Neural cell (in vitro differentiated cells): ENCODE results near the gene LMCD1. TPM values are rescaled to one million over a fixed set of nuclear protein-coding genes. Genes with fewer than 3 reads are reported as not detected.

Experiments used
- H2AFZ ChIP-seq: fragments of 200-600, 300-800 bp; sonication (generic), shearing (Covaris generic); 2 replicates; pipeline ENCODE4 v1.6.0; 2014; ENCODE audit warnings: low read depth, mild to moderate bottlenecking, antibody characterized with exemption, low read length, moderate library complexity
- H3F3A ChIP-seq: fragments of 200-600 bp; shearing (Covaris generic); 2 replicates; pipeline ENCODE4 v1.6.1; 2016; ENCODE audit warnings: mild to moderate bottlenecking, moderate library complexity, mixed read lengths, antibody characterized with exemption, low read length; ENCODE audit not compliant: insufficient read depth, poor library complexity, severe bottlenecking
- H3K27ac ChIP-seq: fragments of 200-600, 300-800 bp; sonication (generic), shearing (Covaris generic); 2 replicates; pipeline ENCODE4 v1.5.1; 2014; ENCODE audit warnings: mild to moderate bottlenecking, low read length, moderate library complexity
- H3K27me3 ChIP-seq: fragments of 300-800, 200-600 bp; sonication (generic), shearing (Covaris generic); 2 replicates; pipeline ENCODE4 v1.6.0; 2014; ENCODE audit warnings: mild to moderate bottlenecking, low read depth, low read length, moderate library complexity; ENCODE audit not compliant: insufficient read depth
- H3K36me3 ChIP-seq: fragments of 300-800, 200-600 bp; sonication (generic), shearing (Covaris generic); 2 replicates; pipeline ENCODE4 v1.5.1; 2014; ENCODE audit warnings: mild to moderate bottlenecking, antibody characterized with exemption, low read length, moderate library complexity; ENCODE audit not compliant: insufficient read depth
- H3K4me2 ChIP-seq: fragments of 300-800, 200-600 bp; sonication (generic), shearing (Covaris generic); 2 replicates; pipeline ENCODE4 v1.6.0; 2014; ENCODE audit warnings: mild to moderate bottlenecking, low read length
- H3K4me3 ChIP-seq: fragments of 300-800, 200-600 bp; sonication (generic), shearing (Covaris generic); 2 replicates; pipeline ENCODE4 v1.5.1; 2014; ENCODE audit warnings: mild to moderate bottlenecking, low read length, moderate library complexity
- H3K79me2 ChIP-seq: fragments of 200-600 bp; shearing (Covaris generic); replicated peaks from 2 replicates; pipeline ENCODE4 v1.6.0; 2014; ENCODE audit warnings: mild to moderate bottlenecking, low read length, moderate library complexity; ENCODE audit not compliant: insufficient read depth
- H3K9ac ChIP-seq: fragments of 300-800, 200-600 bp; sonication (generic), shearing (Covaris generic); 2 replicates; pipeline ENCODE4 v1.6.1; 2016; ENCODE audit warnings: mild to moderate bottlenecking, low read length, mixed read lengths
- H3K9me2 ChIP-seq: fragments of 200-600 bp; shearing (Covaris generic); 2 replicates; pipeline ENCODE4 v1.6.1; 2016; ENCODE audit warnings: mild to moderate bottlenecking, low read length, mixed read lengths; ENCODE audit not compliant: insufficient read depth
- H3K9me3 ChIP-seq: fragments of 200-600, 300-800 bp; sonication (generic), shearing (Covaris generic); 2 replicates; pipeline ENCODE4 v1.6.1; 2016; ENCODE audit warnings: mild to moderate bottlenecking, mixed run types, low read length, moderate library complexity, mixed read lengths
- H4K20me1 ChIP-seq: fragments of 200-600 bp; shearing (Covaris generic); 2 replicates; pipeline ENCODE4 v1.6.1; 2016; ENCODE audit warnings: mild to moderate bottlenecking, mixed run types; ENCODE audit not compliant: insufficient read depth
- CTCF ChIP-seq: fragments of 450-650 bp; IDR thresholded peaks from 2 replicates; pipeline ENCODE4 v1.5.1; 2014; ENCODE audit warnings: antibody characterized with exemption, mild to moderate bottlenecking, moderate library complexity; ENCODE audit not compliant: poor library complexity, severe bottlenecking
- EP300 ChIP-seq: fragments of 450-650 bp; conservative IDR thresholded peaks from 2 replicates; pipeline ENCODE4 v1.6.1; 2014; ENCODE audit warnings: antibody characterized with exemption, mild to moderate bottlenecking, moderate library complexity; ENCODE audit not compliant: poor library complexity, severe bottlenecking
- EZH2 ChIP-seq: fragments of 200-600, 300-800 bp; shearing (Covaris generic), sonication (generic); IDR thresholded peaks from 2 replicates; pipeline ENCODE4 v1.6.1; 2014; ENCODE audit warnings: antibody characterized with exemption, low read length, borderline replicate concordance, mild to moderate bottlenecking; ENCODE audit not compliant: insufficient read depth, poor library complexity, severe bottlenecking
- MXI1 ChIP-seq: fragments of 450-650 bp; conservative IDR thresholded peaks from 2 replicates; pipeline ENCODE4 v1.6.1; 2014; ENCODE audit warnings: antibody characterized with exemption, mild to moderate bottlenecking; ENCODE audit not compliant: poor library complexity, severe bottlenecking
- POLR2AphosphoS5 ChIP-seq: IDR thresholded peaks from 2 replicates; pipeline ENCODE4 v1.6.1; 2012
- RAD21 ChIP-seq: fragments of 450-650 bp; conservative IDR thresholded peaks from 2 replicates; pipeline ENCODE4 v1.6.1; 2014; ENCODE audit warnings: antibody characterized with exemption, mild to moderate bottlenecking, moderate library complexity
- SMC3 ChIP-seq: fragments of 450-650 bp; conservative IDR thresholded peaks from 2 replicates; pipeline ENCODE4 v1.6.1; 2014; ENCODE audit warnings: antibody characterized with exemption, mild to moderate bottlenecking, moderate library complexity; ENCODE audit not compliant: poor library complexity
- TAF1 ChIP-seq: IDR thresholded peaks from 2 replicates; pipeline ENCODE4 v1.6.1; 2012; ENCODE audit warnings: low read depth
- polyA plus RNA-seq: library from polyadenylated mRNA; depleted of rRNA; stranded (reverse); fragments of >200 nt; gene quantifications from 2 replicates; pipeline ENCODE4 v1.2.3, GENCODE V29; 2014
- TF ChIP-seq, protein P1 (sequence below): IDR thresholded peaks from 2 replicates; pipeline ENCODE4 v1.6.1; 2012; ENCODE audit warnings: borderline replicate concordance

LMCD1 gene
- polyA plus RNA-seq, 1 donor from 2014 or later, result 3.5 TPM

- Histone ChIP-seq H3K36me3 (no peaks in the 10 kb centered on the region), H3K27me3 (no peaks in the 10 kb centered on the region), H3K27ac (no peak overlapping the region), H3K4me2 (no peak overlapping the region), H2AFZ (no peak overlapping the region), H3K4me3 (no peak overlapping the region), H3K9me2 (no peaks in the 10 kb centered on the region), H3K79me2 (no peaks in the 10 kb centered on the region), H3F3A (no peaks in the 10 kb centered on the region), H3K9me3 (no peaks in the 10 kb centered on the region), H3K9ac (no peak overlapping the region), H4K20me1 (no peaks in the 10 kb centered on the region)
- TF ChIP-seq CTCF (no peak), TAF1 (no peak), EP300 (no peak), MXI1 (no peak)
Measured at GRCh38 chr3:8604006-8604405, 102.4 kb downstream of the LMCD1 start.

DNA sequence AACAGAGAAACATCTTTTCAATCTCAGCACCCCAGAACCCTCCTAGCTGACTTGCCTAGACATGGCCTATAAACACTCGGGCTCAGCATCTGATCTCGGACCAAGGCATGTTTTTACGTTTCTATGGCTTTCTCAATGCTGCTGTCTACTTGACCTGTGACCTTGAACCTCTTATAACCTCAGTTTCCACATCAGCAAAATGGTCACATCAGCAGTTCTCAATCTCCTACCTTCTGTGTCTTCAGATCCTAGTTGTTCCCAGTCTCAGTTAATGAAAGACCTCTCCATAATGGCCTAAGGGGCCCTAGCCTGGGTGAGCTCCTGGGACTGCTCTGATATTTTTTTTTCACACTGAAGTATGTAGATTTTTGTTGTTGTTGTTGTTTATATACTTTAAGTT lies 103.4 kb downstream of the LMCD1 start:
- Histone ChIP-seq H3K9ac (no peak overlapping the region), H3K9me2 (no peaks in the 10 kb centered on the region), H3K27ac (no peak overlapping the region), H3K4me3 (no peak overlapping the region), H3K4me2 (no peak overlapping the region), H3K79me2 (no peaks in the 10 kb centered on the region), H4K20me1 (no peaks in the 10 kb centered on the region), H3K36me3 (no peaks in the 10 kb centered on the region), H3F3A (no peaks in the 10 kb centered on the region), H3K27me3 (no peaks in the 10 kb centered on the region), H2AFZ (no peak overlapping the region), H3K9me3 (no peaks in the 10 kb centered on the region)
- TF ChIP-seq RAD21, result no peak
- no peak for TF ChIP-seq MXI1
- no peak for TF ChIP-seq POLR2AphosphoS5
- TF ChIP-seq CTCF, result no peak
- no peak for TF ChIP-seq EP300

GRCh38 chr3:8606701-8607231 lies 105.1 kb downstream of the LMCD1 start:
- H3K27me3 ChIP-seq, result no peaks in the 10 kb centered on the region
- no peaks in the 10 kb centered on the region for H3K36me3 ChIP-seq
- no peaks in the 10 kb centered on the region for H3K79me2 ChIP-seq
- H3F3A ChIP-seq, result no peaks in the 10 kb centered on the region
- H2AFZ ChIP-seq, result no peak overlapping the region
- H3K9me3 ChIP-seq, result no peaks in the 10 kb centered on the region
- H4K20me1 ChIP-seq, result no peaks in the 10 kb centered on the region
- H3K4me2 ChIP-seq, result no peak overlapping the region
- no peak overlapping the region for H3K9ac ChIP-seq
- no peaks in the 10 kb centered on the region for H3K9me2 ChIP-seq
- no peak overlapping the region for H3K4me3 ChIP-seq
- TF ChIP-seq RAD21 (no peak), SMC3 (no peak), TAF1 (no peak), MXI1 (no peak), POLR2AphosphoS5 (no peak), EP300 (no peak), CTCF (no peak), EZH2 (no peak)
- TF ChIP-seq, protein P1, sequence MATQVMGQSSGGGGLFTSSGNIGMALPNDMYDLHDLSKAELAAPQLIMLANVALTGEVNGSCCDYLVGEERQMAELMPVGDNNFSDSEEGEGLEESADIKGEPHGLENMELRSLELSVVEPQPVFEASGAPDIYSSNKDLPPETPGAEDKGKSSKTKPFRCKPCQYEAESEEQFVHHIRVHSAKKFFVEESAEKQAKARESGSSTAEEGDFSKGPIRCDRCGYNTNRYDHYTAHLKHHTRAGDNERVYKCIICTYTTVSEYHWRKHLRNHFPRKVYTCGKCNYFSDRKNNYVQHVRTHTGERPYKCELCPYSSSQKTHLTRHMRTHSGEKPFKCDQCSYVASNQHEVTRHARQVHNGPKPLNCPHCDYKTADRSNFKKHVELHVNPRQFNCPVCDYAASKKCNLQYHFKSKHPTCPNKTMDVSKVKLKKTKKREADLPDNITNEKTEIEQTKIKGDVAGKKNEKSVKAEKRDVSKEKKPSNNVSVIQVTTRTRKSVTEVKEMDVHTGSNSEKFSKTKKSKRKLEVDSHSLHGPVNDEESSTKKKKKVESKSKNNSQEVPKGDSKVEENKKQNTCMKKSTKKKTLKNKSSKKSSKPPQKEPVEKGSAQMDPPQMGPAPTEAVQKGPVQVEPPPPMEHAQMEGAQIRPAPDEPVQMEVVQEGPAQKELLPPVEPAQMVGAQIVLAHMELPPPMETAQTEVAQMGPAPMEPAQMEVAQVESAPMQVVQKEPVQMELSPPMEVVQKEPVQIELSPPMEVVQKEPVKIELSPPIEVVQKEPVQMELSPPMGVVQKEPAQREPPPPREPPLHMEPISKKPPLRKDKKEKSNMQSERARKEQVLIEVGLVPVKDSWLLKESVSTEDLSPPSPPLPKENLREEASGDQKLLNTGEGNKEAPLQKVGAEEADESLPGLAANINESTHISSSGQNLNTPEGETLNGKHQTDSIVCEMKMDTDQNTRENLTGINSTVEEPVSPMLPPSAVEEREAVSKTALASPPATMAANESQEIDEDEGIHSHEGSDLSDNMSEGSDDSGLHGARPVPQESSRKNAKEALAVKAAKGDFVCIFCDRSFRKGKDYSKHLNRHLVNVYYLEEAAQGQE, result no peak
- H3K27ac ChIP-seq, result no peak overlapping the region
